A673 (cell line): Measurements from ENCODE around the gene RALGAPA2. TPM values are rescaled to one million over a fixed set of nuclear protein-coding genes. Genes with fewer than 3 reads are reported as not detected.
A peak's percentile ranks its signal among the peaks of the same experiment; 100 is the strongest.

Source experiments
- BruUV-seq: library from RNA; stranded (reverse); fragments of 400-500 nt; replicated peaks from 2 replicates; lab custom pipeline; 2021; lab: Mats Ljungman, UMichigan
- CTCF ChIA-PET: fragments of 300-600 bp; sonication (Branson Sonifier 250); formaldehyde crosslinking; loops from one replicate; lab custom pipeline; 2022; ENCODE audit warnings: antibody characterized with exemption; lab: Charles Lee
- POLR2A ChIA-PET: fragments of 300-600 bp; sonication (Branson Sonifier 250); formaldehyde crosslinking; loops from one replicate; lab custom pipeline; 2022; ENCODE audit warnings: antibody characterized with exemption; ENCODE audit not compliant: low non-redundant PET; lab: Charles Lee
- DNase-seq: peaks from one replicate; pipeline ENCODE4 v3.0.0-alpha.2; 2015; ENCODE audit warnings: low spot score
- H3K27ac ChIP-seq: fragments of 200-600 bp; sonication (generic); 2 replicates; pipeline ENCODE4 v1.5.1; 2016; ENCODE audit warnings: mixed run types, low read depth, mild to moderate bottlenecking, mixed read lengths, antibody characterized with exemption, low read length; ENCODE audit not compliant: poor library complexity, severe bottlenecking
- H3K27me3 ChIP-seq: fragments of 200-600 bp; sonication (generic); replicated peaks from 2 replicates; pipeline ENCODE4 v1.6.1; 2017; ENCODE audit warnings: mixed run types, low read depth, mild to moderate bottlenecking, mixed read lengths, antibody characterized with exemption, low read length; ENCODE audit not compliant: insufficient read depth, poor library complexity
- H3K36me3 ChIP-seq: fragments of 200-600 bp; sonication (generic); 2 replicates; pipeline ENCODE4 v1.6.1; 2016; ENCODE audit warnings: mixed run types, mild to moderate bottlenecking, mixed read lengths, antibody characterized with exemption, low read length; ENCODE audit not compliant: insufficient read depth, poor library complexity, severe bottlenecking
- H3K4me1 ChIP-seq: fragments of 200-600 bp; sonication (generic); 2 replicates; pipeline ENCODE4 v1.6.1; 2017; ENCODE audit warnings: mixed run types, mild to moderate bottlenecking, mixed read lengths, antibody characterized with exemption, low read length; ENCODE audit not compliant: insufficient read depth, poor library complexity, severe bottlenecking
- H3K4me3 ChIP-seq: fragments of 200-600 bp; sonication (generic); 2 replicates; pipeline ENCODE4 v1.5.1; 2016; ENCODE audit warnings: low read depth, mixed run types, mild to moderate bottlenecking, mixed read lengths, low read length; ENCODE audit not compliant: poor library complexity, severe bottlenecking
- H3K9me3 ChIP-seq: fragments of 200-600 bp; sonication (generic); 2 replicates; pipeline ENCODE4 v1.6.1; 2016; ENCODE audit warnings: mixed run types, low read depth, mild to moderate bottlenecking, mixed read lengths, antibody characterized with exemption, low read length; ENCODE audit not compliant: poor library complexity, severe bottlenecking
- EZH2 ChIP-seq: fragments of 200-600 bp; sonication (generic); IDR thresholded peaks from 2 replicates; pipeline ENCODE4 v1.6.1; 2017; ENCODE audit warnings: borderline replicate concordance, low read depth, mild to moderate bottlenecking, mixed read lengths, antibody characterized with exemption, low read length; ENCODE audit not compliant: poor library complexity, severe bottlenecking
- intact Hi-C: fragments of 100-400 bp; cut with micrococcal nuclease; formaldehyde crosslinking; loops from one replicate; pipeline ENCODE4 v1.10.0; 2022; ENCODE audit not compliant: unreplicated experiment
- total RNA-seq: library from RNA; stranded (reverse); gene quantifications from 2 replicates; pipeline ENCODE4 v1.2.3, GENCODE V29; 2021
- TF ChIP-seq, protein P1 (sequence below): fragments of 300-800, 200-600 bp; sonication (generic); conservative IDR thresholded peaks from 2 replicates; pipeline ENCODE4 v1.5.1; 2017; ENCODE audit warnings: low read depth, mild to moderate bottlenecking, antibody characterized with exemption, low read length, moderate library complexity, mixed read lengths

RALGAPA2 gene
- total RNA-seq, 1 experiment from 2014 or later: 32.4 TPM

GRCh38 chr20:20373091-20373571 lies 339.3 kb downstream of the RALGAPA2 start:
- peaks cover 7% of the 10 kb centered on the region for H3K4me1 ChIP-seq
- intact Hi-C loops: no loop called here
- H3K27ac ChIP-seq: no peak overlapping the region
- no peaks in the 10 kb centered on the region for H3K9me3 ChIP-seq
- TF ChIP-seq, protein P1, sequence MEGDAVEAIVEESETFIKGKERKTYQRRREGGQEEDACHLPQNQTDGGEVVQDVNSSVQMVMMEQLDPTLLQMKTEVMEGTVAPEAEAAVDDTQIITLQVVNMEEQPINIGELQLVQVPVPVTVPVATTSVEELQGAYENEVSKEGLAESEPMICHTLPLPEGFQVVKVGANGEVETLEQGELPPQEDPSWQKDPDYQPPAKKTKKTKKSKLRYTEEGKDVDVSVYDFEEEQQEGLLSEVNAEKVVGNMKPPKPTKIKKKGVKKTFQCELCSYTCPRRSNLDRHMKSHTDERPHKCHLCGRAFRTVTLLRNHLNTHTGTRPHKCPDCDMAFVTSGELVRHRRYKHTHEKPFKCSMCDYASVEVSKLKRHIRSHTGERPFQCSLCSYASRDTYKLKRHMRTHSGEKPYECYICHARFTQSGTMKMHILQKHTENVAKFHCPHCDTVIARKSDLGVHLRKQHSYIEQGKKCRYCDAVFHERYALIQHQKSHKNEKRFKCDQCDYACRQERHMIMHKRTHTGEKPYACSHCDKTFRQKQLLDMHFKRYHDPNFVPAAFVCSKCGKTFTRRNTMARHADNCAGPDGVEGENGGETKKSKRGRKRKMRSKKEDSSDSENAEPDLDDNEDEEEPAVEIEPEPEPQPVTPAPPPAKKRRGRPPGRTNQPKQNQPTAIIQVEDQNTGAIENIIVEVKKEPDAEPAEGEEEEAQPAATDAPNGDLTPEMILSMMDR: no peak
- TF ChIP-seq EZH2: no peak
- H3K36me3 ChIP-seq: no peaks in the 10 kb centered on the region
- no TSS peak for BruUV-seq
- ChIA-PET POLR2A (no interaction called here), CTCF (no interaction called here)
- H3K27me3 ChIP-seq: peaks cover 76% of the 10 kb centered on the region
- no peak overlapping the region for H3K4me3 ChIP-seq
- DNase-seq: peak; percentile 24

GRCh38 chr20:20371681-20372080 lies 340.8 kb downstream of the RALGAPA2 start:
- POLR2A ChIA-PET: interaction anchor here (0.7 kb wide), 1 partner anchor 161 kb away, joined by 3 read pairs; no protein-coding TSS in a partner anchor
- Histone ChIP-seq H3K4me3 (no peak overlapping the region), H3K36me3 (no peaks in the 10 kb centered on the region), H3K9me3 (no peaks in the 10 kb centered on the region), H3K4me1 (peaks cover 16% of the 10 kb centered on the region), H3K27me3 (peaks cover 90% of the 10 kb centered on the region), H3K27ac (no peak overlapping the region)
- no peak for DNase-seq
- intact Hi-C loops: no loop called here
- CTCF ChIA-PET: no interaction called here
- BruUV-seq: no TSS peak
- TF ChIP-seq EZH2: no peak
- TF ChIP-seq, protein P1: no peak

- TF ChIP-seq EZH2: no peak
- TF ChIP-seq, protein P1: no peak
- DNase-seq: no peak
- Histone ChIP-seq H3K9me3 (no peaks in the 10 kb centered on the region), H3K27ac (no peak overlapping the region), H3K4me1 (peaks cover 16% of the 10 kb centered on the region), H3K4me3 (no peak overlapping the region), H3K27me3 (peaks cover 95% of the 10 kb centered on the region), H3K36me3 (no peaks in the 10 kb centered on the region)
- CTCF ChIA-PET: no interaction called here
- no TSS peak for BruUV-seq
- intact Hi-C loops: no loop called here
- POLR2A ChIA-PET: no interaction called here
These were observed 341.4 kb downstream of the RALGAPA2 start for GRCh38 chr20:20371083-20371482.
